GM10248 (cell line): ENCODE data around the gene CBL.
A peak's percentile ranks its signal among the peaks of the same experiment; 100 is the strongest.
"Not testable (repeated sequence)": the region's sequence is repeated elsewhere in the genome, so short reads cannot be mapped to it uniquely, and the experiment has no call there.

ENCODE experiments used
- CTCF ChIA-PET: fragments of 300-600 bp; sonication (Branson Sonifier 250); formaldehyde crosslinking; extraction: SDS; loops from one replicate; lab custom pipeline; 2021; ENCODE audit warnings: antibody characterized with exemption; lab: Yijun Ruan, JAX
- POLR2A ChIA-PET: fragments of 350-650 bp; sonication (Branson Sonifier 250); formaldehyde crosslinking; extraction: SDS; loops from one replicate; lab custom pipeline; 2020; ENCODE audit warnings: antibody characterized with exemption; lab: Yijun Ruan, JAX
- DNase-seq: peaks from one replicate; pipeline ENCODE4 v3.0.0; 2012; ENCODE audit errors: extremely low spot score
- CTCF ChIP-seq: IDR thresholded peaks from 2 replicates; pipeline ENCODE4 v1.5.1; 2012; ENCODE audit warnings: mild to moderate bottlenecking, low read depth; ENCODE audit errors: extremely low read depth, missing control alignments, control extremely low read depth

Gene CBL

GRCh38 chr11:119223856-119224255 lies 17.7 kb downstream of the CBL start:
- ChIA-PET CTCF (interaction anchor here (1.2 kb wide), 1 partner anchor 18 kb away, joined by 4 read pairs; the partner anchor contains the start of gene CBL), POLR2A (no interaction called here)
- no peak for TF ChIP-seq CTCF
- no peak for DNase-seq

GRCh38 chr11:119228535-119229287 lies 22.6 kb downstream of the CBL start:
- POLR2A ChIA-PET, CTCF ChIA-PET, DNase-seq: not testable (repeated sequence)

- no peak for TF ChIP-seq CTCF
- POLR2A ChIA-PET = no interaction called here
- CTCF ChIA-PET = interaction anchor here (0.6 to 0.8 kb wide), 2 partner anchors 14 to 264 kb away, joined by 3 to 4 read pairs; no protein-coding TSS in a partner anchor
- no peak for DNase-seq
Measured at GRCh38 chr11:119229288-119229672, 23.1 kb downstream of the CBL start.

- ChIA-PET POLR2A (no interaction called here), CTCF (interaction anchor here (0.6 to 1.1 kb wide), 3 partner anchors 14 to 264 kb away, joined by 3 to 4 read pairs (median 4); no protein-coding TSS in a partner anchor)
- DNase-seq = no peak
- no peak for TF ChIP-seq CTCF
Measured at GRCh38 chr11:119229741-119230140, 23.6 kb downstream of the CBL start.

- ChIA-PET POLR2A (no interaction called here), CTCF (interaction anchor here (0.6 to 1.6 kb wide), 2 partner anchors 10 to 23 kb away, joined by 3 to 4 read pairs; no protein-coding TSS in a partner anchor)
- peak; percentile 31 for DNase-seq
- TF ChIP-seq CTCF = no peak
Measured at GRCh38 chr11:119236490-119236889, 30.4 kb downstream of the CBL start.

- no peak for TF ChIP-seq CTCF
- no peak for DNase-seq
- ChIA-PET CTCF (interaction anchor here (0.6 to 1.6 kb wide), 3 partner anchors 10 to 47 kb away, joined by 3 to 4 read pairs (median 3); no protein-coding TSS in a partner anchor), POLR2A (no interaction called here)
Measured at GRCh38 chr11:119236891-119237290, 30.8 kb downstream of the CBL start.

GRCh38 chr11:119237515-119237914 lies 31.4 kb downstream of the CBL start:
- no peak for DNase-seq
- ChIA-PET POLR2A (no interaction called here), CTCF (interaction anchor here (1.2 to 2.2 kb wide), 4 partner anchors 11 to 68 kb away, joined by 3 to 7 read pairs (median 4); partner anchors contain the start of gene NLRX1)
- TF ChIP-seq CTCF = no peak
